ENCODE data around the gene HNRNPDL. TPM values are rescaled to one million over a fixed set of nuclear protein-coding genes. Genes with fewer than 3 reads are reported as not detected.

HNRNPDL gene
- total RNA-seq, 2 experiments from 2014 or later: 224 to 394 TPM

DNA sequence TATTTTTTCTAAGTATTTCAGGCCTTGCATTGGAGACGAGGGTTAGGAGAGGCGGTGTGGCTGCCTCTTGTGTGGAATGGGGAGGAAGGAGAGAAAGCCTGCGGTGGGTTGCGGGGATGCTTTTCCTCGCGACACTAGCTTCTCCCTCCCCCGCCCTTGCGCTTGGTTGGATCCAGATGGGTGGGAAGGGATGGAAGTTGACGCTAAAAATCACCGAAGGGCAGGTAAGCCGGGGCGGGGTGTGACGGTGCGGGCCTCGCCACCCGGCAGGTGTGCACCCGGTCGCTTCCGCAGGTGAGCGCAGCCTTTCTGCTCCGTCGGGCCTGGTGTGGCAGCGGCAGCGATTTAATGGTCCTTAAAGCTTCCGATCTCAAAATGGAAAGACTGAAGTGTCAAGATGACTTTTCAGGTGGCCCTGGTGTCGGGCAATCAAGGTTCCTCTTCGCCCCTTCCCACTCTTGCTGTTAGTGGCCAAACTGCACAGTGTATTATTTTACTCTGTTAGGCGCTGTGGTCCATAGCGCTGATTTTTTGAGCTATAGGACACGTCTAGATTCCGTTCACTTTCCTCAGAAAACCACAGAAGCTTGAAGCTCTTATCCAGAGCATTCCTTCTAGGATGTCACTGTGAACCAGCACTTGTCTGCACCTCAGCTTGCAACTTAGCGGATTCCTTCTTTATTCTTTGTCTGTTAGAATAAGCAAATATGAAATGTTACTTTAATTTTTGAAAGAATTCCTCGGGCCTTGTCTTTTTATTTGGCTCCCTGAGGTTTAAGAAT, 893 bp upstream of the HNRNPDL start:
- no peaks in the 10 kb centered on the region for H3K9me3 ChIP-seq (ENCODE audit: low read length)
- DNase-seq (ENCODE audit: low spot score): peak; percentile 69
- peak overlapping the region; percentile 80 for H3K4me2 ChIP-seq (ENCODE audit: low read length)
- peaks cover 46% of the 10 kb centered on the region for H3K4me1 ChIP-seq (ENCODE audit: insufficient read depth, low read length, poor library complexity, severe bottlenecking)
- peak overlapping the region; percentile 59; the same call in 1 of the 2 replicates for H2AFZ ChIP-seq (ENCODE audit: low read length)
- no peak for TF ChIP-seq EZH2phosphoT487 (IDR thresholded peaks at IDR 0.05; ENCODE audit: borderline replicate concordance, low read depth, low read length)
- TF ChIP-seq, protein P1, sequence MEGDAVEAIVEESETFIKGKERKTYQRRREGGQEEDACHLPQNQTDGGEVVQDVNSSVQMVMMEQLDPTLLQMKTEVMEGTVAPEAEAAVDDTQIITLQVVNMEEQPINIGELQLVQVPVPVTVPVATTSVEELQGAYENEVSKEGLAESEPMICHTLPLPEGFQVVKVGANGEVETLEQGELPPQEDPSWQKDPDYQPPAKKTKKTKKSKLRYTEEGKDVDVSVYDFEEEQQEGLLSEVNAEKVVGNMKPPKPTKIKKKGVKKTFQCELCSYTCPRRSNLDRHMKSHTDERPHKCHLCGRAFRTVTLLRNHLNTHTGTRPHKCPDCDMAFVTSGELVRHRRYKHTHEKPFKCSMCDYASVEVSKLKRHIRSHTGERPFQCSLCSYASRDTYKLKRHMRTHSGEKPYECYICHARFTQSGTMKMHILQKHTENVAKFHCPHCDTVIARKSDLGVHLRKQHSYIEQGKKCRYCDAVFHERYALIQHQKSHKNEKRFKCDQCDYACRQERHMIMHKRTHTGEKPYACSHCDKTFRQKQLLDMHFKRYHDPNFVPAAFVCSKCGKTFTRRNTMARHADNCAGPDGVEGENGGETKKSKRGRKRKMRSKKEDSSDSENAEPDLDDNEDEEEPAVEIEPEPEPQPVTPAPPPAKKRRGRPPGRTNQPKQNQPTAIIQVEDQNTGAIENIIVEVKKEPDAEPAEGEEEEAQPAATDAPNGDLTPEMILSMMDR (conservative IDR thresholded peaks at IDR 0.05; ENCODE audit: low read length): no peak
- peak overlapping the region; percentile 99 for H3K4me3 ChIP-seq (ENCODE audit: low read depth, low read length, poor library complexity, severe bottlenecking)
- H3K9me2 ChIP-seq (ENCODE audit: insufficient read depth, low read length): no peaks in the 10 kb centered on the region
- peaks cover 69% of the 10 kb centered on the region for H3K36me3 ChIP-seq (ENCODE audit: insufficient read depth, low read length)
- POLR2A ChIA-PET: interaction anchor here (0.7 to 2.4 kb wide), 4 partner anchors 10 to 1295 kb away, joined by 3 to 8 read pairs (median 6); no protein-coding TSS in a partner anchor
- H4K20me1 ChIP-seq (ENCODE audit: insufficient read depth, low read length): peaks cover 54% of the 10 kb centered on the region
- TSS peak; percentile 61 for BruUV-seq (replicated peaks)
- peak overlapping the region; percentile 90 for H3K27ac ChIP-seq (ENCODE audit: low read depth, low read length, poor library complexity, severe bottlenecking)
- CTCF ChIA-PET (ENCODE audit: unreplicated experiment): interaction anchor here (0.6 to 1.3 kb wide), 3 partner anchors 10 to 57 kb away, joined by 3 to 4 read pairs (median 3); partner anchors contain the start of gene HNRNPD
- peaks cover 86% of the 10 kb centered on the region for H3K79me2 ChIP-seq (ENCODE audit: insufficient read depth, low read depth, low read length)
- intact Hi-C loops (cut with micrococcal nuclease; ENCODE audit: unreplicated experiment): no loop called here

DNA sequence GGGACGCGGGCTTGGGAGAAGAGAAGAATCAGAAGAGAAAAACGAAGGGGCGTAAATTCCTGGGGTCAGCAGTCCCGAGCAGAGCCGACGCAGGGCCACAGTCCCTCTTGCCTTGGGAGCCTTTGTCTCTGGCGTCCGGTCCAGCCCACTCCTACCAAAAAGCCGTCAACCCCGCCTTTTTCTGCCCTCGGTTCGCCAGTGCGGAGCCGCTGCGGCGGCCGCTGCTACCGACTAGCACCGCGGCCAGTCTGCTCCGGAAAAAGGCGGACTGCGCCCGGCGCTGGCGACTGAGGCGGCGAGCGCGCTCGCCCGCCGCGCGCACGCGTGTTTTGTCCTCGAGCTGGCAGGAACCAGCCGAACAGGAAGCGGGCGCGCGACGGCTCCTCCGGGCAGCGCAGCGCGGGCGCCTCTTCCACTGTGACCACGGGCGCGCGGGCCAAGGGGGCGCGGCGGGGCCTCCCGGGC, 502 bp downstream of the HNRNPDL start:
- ChIA-PET POLR2A (interaction anchor here (0.8 to 1.2 kb wide), 4 partner anchors 56 to 145 kb away, joined by 3 to 8 read pairs (median 6); partner anchors contain the start of gene HNRNPD), CTCF (ENCODE audit: unreplicated experiment) (no interaction called here)
- DNase-seq (ENCODE audit: low spot score): no peak
- no peaks in the 10 kb centered on the region for H3K9me3 ChIP-seq (ENCODE audit: low read length)
- intact Hi-C loops (cut with micrococcal nuclease; ENCODE audit: unreplicated experiment): loop anchor here (1.0 to 5.0 kb wide), 4 partner anchors 55 to 583 kb away; partner anchors contain the start of gene SEC31A
- H3K36me3 ChIP-seq (ENCODE audit: insufficient read depth, low read length): peaks cover 69% of the 10 kb centered on the region
- peak overlapping the region; percentile 99 for H3K4me3 ChIP-seq (ENCODE audit: low read depth, low read length, poor library complexity, severe bottlenecking)
- H3K4me2 ChIP-seq (ENCODE audit: low read length): peak overlapping the region; percentile 80
- H3K4me1 ChIP-seq (ENCODE audit: insufficient read depth, low read length, poor library complexity, severe bottlenecking): peaks cover 53% of the 10 kb centered on the region
- H3K79me2 ChIP-seq (ENCODE audit: insufficient read depth, low read depth, low read length): peaks cover 86% of the 10 kb centered on the region
- no peaks in the 10 kb centered on the region for H3K9me2 ChIP-seq (ENCODE audit: insufficient read depth, low read length)
- H2AFZ ChIP-seq (ENCODE audit: low read length): peak overlapping the region; percentile 30; the same call in 1 of the 2 replicates
- no TSS peak for BruUV-seq (replicated peaks)
- H4K20me1 ChIP-seq (ENCODE audit: insufficient read depth, low read length): peaks cover 62% of the 10 kb centered on the region
- TF ChIP-seq, protein P1 (conservative IDR thresholded peaks at IDR 0.05; ENCODE audit: low read length): peak; percentile 31; the same call in 1 of the 2 replicates
- TF ChIP-seq EZH2phosphoT487 (IDR thresholded peaks at IDR 0.05; ENCODE audit: borderline replicate concordance, low read depth, low read length): no peak
- H3K27ac ChIP-seq (ENCODE audit: low read depth, low read length, poor library complexity, severe bottlenecking): peak overlapping the region; percentile 90
